ENCODE data around the gene ERRFI1.
"Not testable (repeated sequence)": the region's sequence is repeated elsewhere in the genome, so short reads cannot be mapped to it uniquely, and the experiment has no call there.

Gene ERRFI1

GRCh38 chr1:8053878-8054567, 27.9 kb upstream of the ERRFI1 start:
- Mint-ChIP-seq H3K36me3 (no peaks in the 10 kb centered on the region), H3K4me1 (no peaks in the 10 kb centered on the region), H3K27ac (no peak overlapping the region), H3K4me3 (no peak overlapping the region), H3K27me3 (peaks cover 45% of the 10 kb centered on the region), H3K9me3 (no peaks in the 10 kb centered on the region)
- no peak for ATAC-seq

- Mint-ChIP-seq H3K27me3 (peaks cover 23% of the 10 kb centered on the region), H3K4me3 (no peak overlapping the region), H3K4me1 (no peaks in the 10 kb centered on the region), H3K36me3 (no peaks in the 10 kb centered on the region), H3K9me3 (no peaks in the 10 kb centered on the region), H3K27ac (no peak overlapping the region)
- no peak for ATAC-seq
Observed at GRCh38 chr1:8051650-8052049, 25.5 kb upstream of the ERRFI1 start.

GRCh38 chr1:8049229-8049628, 23.1 kb upstream of the ERRFI1 start:
- not testable (repeated sequence) for H3K27me3 Mint-ChIP-seq, H3K36me3 Mint-ChIP-seq, H3K27ac Mint-ChIP-seq, H3K9me3 Mint-ChIP-seq, ATAC-seq, H3K4me3 Mint-ChIP-seq, H3K4me1 Mint-ChIP-seq

- no peak overlapping the region for H3K27ac Mint-ChIP-seq
- peaks cover 2% of the 10 kb centered on the region for H3K9me3 Mint-ChIP-seq
- H3K4me1 Mint-ChIP-seq, result no peaks in the 10 kb centered on the region
- no peak for ATAC-seq
- H3K36me3 Mint-ChIP-seq, result no peaks in the 10 kb centered on the region
- H3K4me3 Mint-ChIP-seq, result no peak overlapping the region
- peaks cover 6% of the 10 kb centered on the region for H3K27me3 Mint-ChIP-seq
Observed at GRCh38 chr1:8047686-8048445, 21.8 kb upstream of the ERRFI1 start.

GRCh38 chr1:8047112-8047511, 21.0 kb upstream of the ERRFI1 start:
- H3K36me3 Mint-ChIP-seq, result peaks cover 3% of the 10 kb centered on the region
- H3K27ac Mint-ChIP-seq, result no peak overlapping the region
- no peak for ATAC-seq
- peaks cover 10% of the 10 kb centered on the region for H3K27me3 Mint-ChIP-seq
- H3K4me3 Mint-ChIP-seq, result no peak overlapping the region
- H3K4me1 Mint-ChIP-seq, result no peaks in the 10 kb centered on the region
- peaks cover 4% of the 10 kb centered on the region for H3K9me3 Mint-ChIP-seq

- no peak overlapping the region for H3K27ac Mint-ChIP-seq
- no peaks in the 10 kb centered on the region for H3K4me1 Mint-ChIP-seq
- peaks cover 17% of the 10 kb centered on the region for H3K27me3 Mint-ChIP-seq
- H3K36me3 Mint-ChIP-seq, result peaks cover 8% of the 10 kb centered on the region
- no peak overlapping the region for H3K4me3 Mint-ChIP-seq
- ATAC-seq, result no peak
- peaks cover 10% of the 10 kb centered on the region for H3K9me3 Mint-ChIP-seq
Observed at GRCh38 chr1:8046391-8046790, 20.3 kb upstream of the ERRFI1 start.

GRCh38 chr1:8043621-8044020, 17.5 kb upstream of the ERRFI1 start:
- no peak for ATAC-seq
- H3K4me1 Mint-ChIP-seq, result no peaks in the 10 kb centered on the region
- H3K4me3 Mint-ChIP-seq, result no peak overlapping the region
- no peak overlapping the region for H3K27ac Mint-ChIP-seq
- peaks cover 14% of the 10 kb centered on the region for H3K36me3 Mint-ChIP-seq
- peaks cover 22% of the 10 kb centered on the region for H3K27me3 Mint-ChIP-seq
- H3K9me3 Mint-ChIP-seq, result peaks cover 14% of the 10 kb centered on the region

- Mint-ChIP-seq H3K9me3 (peaks cover 14% of the 10 kb centered on the region), H3K4me1 (no peaks in the 10 kb centered on the region), H3K27ac (no peak overlapping the region), H3K27me3 (peaks cover 22% of the 10 kb centered on the region), H3K36me3 (peaks cover 14% of the 10 kb centered on the region), H3K4me3 (no peak overlapping the region)
- no peak for ATAC-seq
Observed at GRCh38 chr1:8042134-8042533, 16.0 kb upstream of the ERRFI1 start.

GRCh38 chr1:8040586-8040985, 14.5 kb upstream of the ERRFI1 start:
- peaks cover 14% of the 10 kb centered on the region for H3K9me3 Mint-ChIP-seq
- H3K4me3 Mint-ChIP-seq, result no peak overlapping the region
- peaks cover 14% of the 10 kb centered on the region for H3K36me3 Mint-ChIP-seq
- H3K27ac Mint-ChIP-seq, result no peak overlapping the region
- no peaks in the 10 kb centered on the region for H3K4me1 Mint-ChIP-seq
- ATAC-seq, result no peak
- peaks cover 33% of the 10 kb centered on the region for H3K27me3 Mint-ChIP-seq

GRCh38 chr1:8039071-8039470, 13.0 kb upstream of the ERRFI1 start:
- peaks cover 14% of the 10 kb centered on the region for H3K9me3 Mint-ChIP-seq
- no peak for ATAC-seq
- peaks cover 14% of the 10 kb centered on the region for H3K36me3 Mint-ChIP-seq
- H3K27me3 Mint-ChIP-seq, result peaks cover 33% of the 10 kb centered on the region
- H3K27ac Mint-ChIP-seq, result no peak overlapping the region
- H3K4me3 Mint-ChIP-seq, result no peak overlapping the region
- no peaks in the 10 kb centered on the region for H3K4me1 Mint-ChIP-seq

- H3K4me3 Mint-ChIP-seq, result no peak overlapping the region
- ATAC-seq, result no peak
Observed at GRCh38 chr1:8035289-8035688, 9.2 kb upstream of the ERRFI1 start.

GRCh38 chr1:8033322-8033721, 7.2 kb upstream of the ERRFI1 start:
- H3K4me1 Mint-ChIP-seq, result no peaks in the 10 kb centered on the region
- H3K9me3 Mint-ChIP-seq, result no peaks in the 10 kb centered on the region
- no peak overlapping the region for H3K27ac Mint-ChIP-seq
- no peak for ATAC-seq
- no peaks in the 10 kb centered on the region for H3K36me3 Mint-ChIP-seq
- peaks cover 11% of the 10 kb centered on the region for H3K27me3 Mint-ChIP-seq
- no peak overlapping the region for H3K4me3 Mint-ChIP-seq

More at GRCh38 chr1:8035289-8035688, 9.2 kb upstream of the ERRFI1 start:
- no peak overlapping the region for H3K27ac Mint-ChIP-seq
- no peaks in the 10 kb centered on the region for H3K4me1 Mint-ChIP-seq
- peaks cover 11% of the 10 kb centered on the region for H3K27me3 Mint-ChIP-seq
- H3K36me3 Mint-ChIP-seq, result no peaks in the 10 kb centered on the region
- H3K9me3 Mint-ChIP-seq, result no peaks in the 10 kb centered on the region

- no peak for ATAC-seq
- Mint-ChIP-seq H3K4me3 (no peak overlapping the region), H3K36me3 (no peaks in the 10 kb centered on the region), H3K27me3 (peaks cover 11% of the 10 kb centered on the region), H3K9me3 (no peaks in the 10 kb centered on the region), H3K4me1 (no peaks in the 10 kb centered on the region), H3K27ac (no peak overlapping the region)
Observed at GRCh38 chr1:8032366-8032910, 6.3 kb upstream of the ERRFI1 start.

- peaks cover 9% of the 10 kb centered on the region for H3K4me1 Mint-ChIP-seq
- no peak for ATAC-seq
- no peak overlapping the region for H3K27ac Mint-ChIP-seq
- no peak overlapping the region for H3K4me3 Mint-ChIP-seq
- H3K9me3 Mint-ChIP-seq, result no peaks in the 10 kb centered on the region
- no peaks in the 10 kb centered on the region for H3K36me3 Mint-ChIP-seq
- peaks cover 16% of the 10 kb centered on the region for H3K27me3 Mint-ChIP-seq
Observed at GRCh38 chr1:8031176-8031785, 5.2 kb upstream of the ERRFI1 start.

- Mint-ChIP-seq H3K9me3 (no peaks in the 10 kb centered on the region), H3K27ac (no peak overlapping the region), H3K4me3 (no peak overlapping the region), H3K27me3 (peaks cover 20% of the 10 kb centered on the region), H3K36me3 (no peaks in the 10 kb centered on the region), H3K4me1 (peaks cover 16% of the 10 kb centered on the region)
- no peak for ATAC-seq
Observed at GRCh38 chr1:8028571-8028910, 2.4 kb upstream of the ERRFI1 start.

Data from stimulated activated memory B cell treated with anti-CD40 and anti-IgM and Interleukin-4, amounts not matched to agents 10 μg/mL and 1 μg/mL and 100 μg/mL, for 72 hours (primary cell).